GM19099 (cell line): Measurements from ENCODE around the gene PNMA1.

Experiments used
- POLR2A ChIP-seq: IDR thresholded peaks from 3 replicates; pipeline ENCODE4 v1.6.1; 2011; ENCODE audit warnings: low read depth; ENCODE audit not compliant: insufficient read length; ENCODE audit errors: extremely low read depth

PNMA1 gene

GRCh38 chr14:73717711-73718417 lies 3.7 kb upstream of the PNMA1 start:
- no peak for TF ChIP-seq POLR2A

DNA sequence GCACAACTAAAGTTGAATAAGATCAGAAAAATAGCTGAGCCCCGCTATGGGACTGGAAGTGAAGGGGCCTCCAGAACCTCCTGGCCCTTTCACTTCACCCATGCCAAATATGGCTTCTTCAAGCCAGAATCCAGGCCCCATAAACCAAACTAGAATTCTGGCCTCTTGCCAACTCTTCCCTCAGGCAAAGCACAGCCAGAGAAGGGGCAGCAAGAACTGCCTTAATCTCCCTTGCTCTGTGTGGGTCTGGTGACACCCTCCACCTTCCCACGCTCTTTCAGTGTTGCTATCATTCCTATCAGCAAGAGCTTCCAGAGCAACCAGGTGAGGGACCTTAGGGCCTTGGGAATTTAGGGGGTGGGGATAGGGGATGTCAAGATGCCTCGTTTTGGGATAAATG lies 3.1 kb upstream of the PNMA1 start:
- TF ChIP-seq POLR2A = no peak

DNA sequence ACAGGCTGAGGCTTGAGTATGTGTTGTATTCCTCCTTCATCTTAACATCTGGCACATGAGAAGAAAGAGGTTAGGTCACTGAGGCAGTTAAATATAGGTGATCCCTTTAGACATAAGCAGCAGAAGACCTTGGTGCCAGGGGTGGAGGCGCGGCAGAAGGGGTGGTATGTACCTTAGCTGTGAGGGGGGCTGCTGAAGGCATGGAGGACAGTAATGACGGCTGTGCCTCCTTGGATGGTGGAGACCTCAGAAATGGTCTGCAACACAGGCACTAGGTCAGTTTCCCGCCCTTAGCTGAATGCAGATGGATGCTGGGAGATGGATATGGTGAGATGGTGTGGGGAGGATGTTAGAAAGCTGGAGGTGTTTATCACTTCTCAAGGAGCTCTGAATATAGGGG lies 1.5 kb upstream of the PNMA1 start:
- no peak for TF ChIP-seq POLR2A

- no peak for TF ChIP-seq POLR2A
These were observed 485 bp upstream of the PNMA1 start for GRCh38 chr14:73714656-73715081.

DNA sequence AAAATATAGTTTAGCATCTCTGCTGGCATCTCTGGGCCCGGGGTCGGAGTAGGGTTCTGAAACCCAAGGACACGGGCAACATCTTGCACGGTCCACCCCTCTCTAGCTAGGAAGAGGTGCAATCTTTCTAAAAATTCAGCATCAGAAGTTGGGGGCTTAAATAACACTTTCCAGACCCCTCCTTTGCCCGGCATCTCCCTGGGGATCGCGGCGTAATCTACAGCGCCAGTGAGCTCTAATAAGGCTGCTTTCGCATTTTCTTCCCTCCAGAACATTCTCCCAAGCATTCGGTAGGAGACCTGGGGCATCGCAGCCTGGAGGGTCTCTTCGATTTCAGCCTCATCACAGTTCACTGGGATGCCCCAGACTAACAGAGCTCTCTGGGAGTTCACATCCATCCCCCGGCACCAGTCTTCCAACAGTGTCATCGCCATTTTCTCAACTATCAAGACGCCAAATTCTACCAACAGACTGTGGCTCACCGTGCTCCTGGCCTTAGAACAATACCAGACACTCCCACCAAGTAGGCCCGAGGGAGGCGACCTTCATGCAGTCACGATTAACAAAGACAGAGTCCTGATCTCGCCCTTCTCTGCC lies 880 bp downstream of the PNMA1 start:
- no peak for TF ChIP-seq POLR2A

DNA sequence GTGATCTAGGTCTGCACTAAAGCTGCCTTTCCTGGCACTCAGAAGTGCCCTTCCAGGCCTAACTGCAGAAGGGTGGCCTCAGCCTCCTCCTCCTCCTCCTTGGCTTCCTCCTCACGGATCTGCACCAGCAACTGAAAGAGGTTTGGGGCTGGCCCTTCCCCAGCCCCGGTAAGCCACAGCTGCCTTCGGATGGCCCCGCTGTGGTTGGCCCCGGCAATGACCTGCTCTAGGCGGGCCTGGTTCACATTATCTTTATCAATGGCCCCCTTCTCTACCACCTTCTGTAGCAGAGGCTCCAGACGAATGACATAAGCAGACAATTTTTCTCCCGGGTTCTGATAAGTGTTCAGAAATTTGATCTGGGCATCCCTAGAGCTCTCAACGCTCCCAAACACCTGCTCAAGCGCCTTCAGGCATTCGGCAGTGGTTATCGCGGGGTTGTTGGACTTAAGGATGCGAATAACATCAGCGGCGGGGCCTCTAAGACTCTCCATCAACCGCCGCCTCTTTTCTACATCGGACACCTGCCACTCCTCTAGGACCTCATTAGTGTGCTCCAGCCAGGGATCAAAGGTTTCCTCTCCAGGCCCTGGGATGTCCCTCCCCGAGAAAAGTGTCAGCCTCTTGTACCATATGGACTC lies 1.5 kb downstream of the PNMA1 start:
- no peak for TF ChIP-seq POLR2A

GRCh38 chr14:73712071-73712506 lies 2.1 kb downstream of the PNMA1 start:
- TF ChIP-seq POLR2A = no peak

DNA sequence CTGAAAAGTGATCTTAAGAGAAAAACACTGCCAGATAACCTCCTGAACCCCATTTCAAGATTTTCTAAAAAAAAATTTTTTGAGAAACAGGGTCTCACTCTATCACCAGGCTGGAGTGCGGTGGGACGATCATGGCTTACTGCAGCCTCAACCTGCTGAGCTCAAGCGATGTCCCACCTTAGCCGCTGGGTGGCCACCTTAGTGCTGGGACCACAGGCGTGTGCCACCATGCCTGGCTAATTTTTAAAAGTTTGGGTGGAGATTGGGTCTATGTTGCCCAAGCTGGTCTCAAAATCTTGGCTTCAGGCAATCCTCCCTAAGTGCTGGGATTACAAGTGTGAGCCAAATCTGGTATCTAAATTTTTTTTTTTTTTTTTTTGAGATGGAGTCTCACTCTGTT lies 3.4 kb downstream of the PNMA1 start:
- TF ChIP-seq POLR2A = no peak

- TF ChIP-seq POLR2A = no peak
These were observed 4.2 kb downstream of the PNMA1 start for GRCh38 chr14:73709904-73710469.

DNA sequence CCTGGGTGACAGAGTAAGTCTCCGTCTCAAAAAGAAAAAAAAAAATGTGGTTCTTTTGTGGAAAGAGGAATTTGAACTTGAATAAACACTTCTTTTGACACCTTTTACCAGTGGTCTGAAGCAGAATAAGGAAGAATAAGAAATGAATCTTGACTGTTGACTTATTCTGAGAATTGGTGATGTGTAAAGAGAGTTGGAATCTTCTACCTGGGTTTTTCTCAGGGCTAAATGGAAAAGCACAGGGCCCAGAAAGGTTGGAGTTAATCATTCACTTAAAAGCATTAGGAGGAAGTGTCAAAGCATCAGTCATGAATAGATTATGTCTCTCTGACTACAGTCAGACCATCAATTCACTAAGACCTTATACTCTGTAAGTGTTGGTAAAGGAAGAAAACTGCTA lies 13.9 kb downstream of the PNMA1 start:
- no peak for TF ChIP-seq POLR2A

GRCh38 chr14:73696466-73697400 lies 17.5 kb downstream of the PNMA1 start:
- TF ChIP-seq POLR2A = no peak

GRCh38 chr14:73695997-73696396 lies 18.2 kb downstream of the PNMA1 start:
- TF ChIP-seq POLR2A = no peak

- no peak for TF ChIP-seq POLR2A
These were observed 19.1 kb downstream of the PNMA1 start for GRCh38 chr14:73695082-73695481.

DNA sequence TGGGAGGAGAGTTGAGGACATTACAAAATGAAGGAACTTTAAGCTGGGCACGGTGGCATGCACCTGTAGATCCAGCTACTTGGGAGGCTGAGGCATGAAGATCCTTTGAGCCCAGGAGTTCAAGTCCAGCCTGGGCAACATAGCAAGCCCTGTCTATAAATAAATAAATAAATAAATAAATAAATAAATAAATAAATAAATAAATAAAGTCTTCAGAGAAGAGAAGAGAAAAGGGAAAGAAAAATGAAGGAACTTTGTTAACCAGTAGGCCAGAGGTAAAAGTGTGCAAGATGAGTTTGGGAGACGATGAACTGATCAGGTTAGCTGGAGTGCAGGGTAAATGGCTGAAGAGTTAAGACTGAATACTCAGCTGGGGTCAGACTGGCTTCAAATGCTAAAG lies 20.1 kb downstream of the PNMA1 start:
- no peak for TF ChIP-seq POLR2A

- no peak for TF ChIP-seq POLR2A
These were observed 27.3 kb downstream of the PNMA1 start for GRCh38 chr14:73686901-73687300.
